Upper lobe of right lung (tissue), 1 donor: ENCODE results near the gene GRB2. TPM values are rescaled to one million over a fixed set of nuclear protein-coding genes. Genes with fewer than 3 reads are reported as not detected.

Experiments used
- ATAC-seq: fragments of 200-7000 bp; cut with Tn5 transposase; one replicate; pipeline ENCODE4 v1.9.1; 2020; ENCODE audit warnings: mild to moderate bottlenecking, moderate library complexity
- DNase-seq: peaks from one replicate; pipeline ENCODE4 v3.0.0-alpha.2; 2020
- H3K27ac ChIP-seq: fragments of 200-600 bp; one replicate; pipeline ENCODE4 v1.8.0; 2022
- H3K27me3 ChIP-seq: fragments of 200-600 bp; one replicate; pipeline ENCODE4 v1.8.0; 2022; ENCODE audit warnings: mild to moderate bottlenecking
- H3K36me3 ChIP-seq: fragments of 200-600 bp; one replicate; pipeline ENCODE4 v1.8.0; 2022
- H3K4me1 ChIP-seq: fragments of 200-600 bp; one replicate; pipeline ENCODE4 v1.8.0; 2022
- H3K4me3 ChIP-seq: fragments of 200-600 bp; one replicate; pipeline ENCODE4 v1.8.0; 2022; ENCODE audit warnings: mild to moderate bottlenecking
- H3K9me3 ChIP-seq: fragments of 200-600 bp; one replicate; pipeline ENCODE4 v1.8.0; 2022
- intact Hi-C: fragments of 100-400 bp; cut with DNase I; formaldehyde crosslinking; loops from one replicate; pipeline ENCODE4 v1.11.0; 2022
- total RNA-seq: library from RNA; stranded (reverse); fragmentation: NEBNext Ultra II Directional; extraction: Animal tissue kit (Norgen Biotek cat#: 25700); gene quantifications from one replicate; pipeline ENCODE4 v1.2.1, GENCODE V29; 2021
- TF ChIP-seq, protein P1 (sequence below): fragments of 200-600 bp; IDR thresholded peaks from one replicate; pipeline ENCODE4 v1.8.0; 2022; ENCODE audit warnings: antibody characterized with exemption
- donor health status: DM: no; HTN: yes; CAD: no; lungs with severe emphysema.

GRB2 gene
- total RNA-seq, 1 donor from 2014 or later: 139 TPM

DNA sequence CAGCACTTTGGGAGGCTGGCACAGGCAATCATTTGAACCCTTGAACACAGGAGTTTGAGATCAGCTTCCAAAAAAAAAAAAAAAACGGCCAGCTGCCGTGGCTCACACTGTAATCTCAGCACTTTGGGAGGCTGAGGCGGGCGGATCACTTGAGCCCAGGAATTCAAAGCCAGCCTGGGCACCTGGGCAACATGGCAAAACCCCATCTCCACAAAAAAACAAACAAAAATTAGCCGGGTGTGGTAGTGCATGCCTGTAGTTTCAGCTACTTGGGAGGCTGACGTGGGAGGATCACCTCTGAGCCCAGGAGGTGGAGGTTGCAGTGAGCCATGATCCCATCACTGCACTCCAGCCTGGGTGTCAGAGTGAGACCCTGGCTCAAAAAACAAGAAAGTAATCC is 39.0 kb downstream of the GRB2 start:
- H3K9me3 ChIP-seq: no peaks in the 10 kb centered on the region
- no peaks in the 10 kb centered on the region for H3K36me3 ChIP-seq
- H3K4me3 ChIP-seq: no peak overlapping the region
- TF ChIP-seq, protein P1, sequence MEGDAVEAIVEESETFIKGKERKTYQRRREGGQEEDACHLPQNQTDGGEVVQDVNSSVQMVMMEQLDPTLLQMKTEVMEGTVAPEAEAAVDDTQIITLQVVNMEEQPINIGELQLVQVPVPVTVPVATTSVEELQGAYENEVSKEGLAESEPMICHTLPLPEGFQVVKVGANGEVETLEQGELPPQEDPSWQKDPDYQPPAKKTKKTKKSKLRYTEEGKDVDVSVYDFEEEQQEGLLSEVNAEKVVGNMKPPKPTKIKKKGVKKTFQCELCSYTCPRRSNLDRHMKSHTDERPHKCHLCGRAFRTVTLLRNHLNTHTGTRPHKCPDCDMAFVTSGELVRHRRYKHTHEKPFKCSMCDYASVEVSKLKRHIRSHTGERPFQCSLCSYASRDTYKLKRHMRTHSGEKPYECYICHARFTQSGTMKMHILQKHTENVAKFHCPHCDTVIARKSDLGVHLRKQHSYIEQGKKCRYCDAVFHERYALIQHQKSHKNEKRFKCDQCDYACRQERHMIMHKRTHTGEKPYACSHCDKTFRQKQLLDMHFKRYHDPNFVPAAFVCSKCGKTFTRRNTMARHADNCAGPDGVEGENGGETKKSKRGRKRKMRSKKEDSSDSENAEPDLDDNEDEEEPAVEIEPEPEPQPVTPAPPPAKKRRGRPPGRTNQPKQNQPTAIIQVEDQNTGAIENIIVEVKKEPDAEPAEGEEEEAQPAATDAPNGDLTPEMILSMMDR: no peak
- no peak for DNase-seq
- no peak for ATAC-seq
- H3K27ac ChIP-seq: no peak overlapping the region
- intact Hi-C loops: no loop called here
- H3K27me3 ChIP-seq: no peaks in the 10 kb centered on the region
- peaks cover 67% of the 10 kb centered on the region for H3K4me1 ChIP-seq

DNA sequence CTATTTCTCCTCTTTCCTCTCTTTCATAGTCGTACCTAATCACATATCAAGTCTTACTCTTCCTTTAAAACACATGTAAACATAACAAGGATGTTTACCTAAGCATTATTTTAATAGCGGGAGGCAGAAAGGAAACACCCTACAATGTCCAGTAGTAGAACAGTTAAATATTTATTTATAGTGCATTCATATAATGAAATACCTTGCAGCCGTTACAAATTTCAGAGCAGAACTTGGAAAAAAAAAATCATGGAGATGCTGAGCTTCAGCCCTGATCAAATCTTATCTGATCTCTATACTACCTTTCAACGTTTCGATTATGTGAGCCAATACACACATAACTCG is 39.6 kb downstream of the GRB2 start:
- no peak overlapping the region for H3K27ac ChIP-seq
- peak overlapping the region; percentile 1 for H3K4me3 ChIP-seq
- H3K9me3 ChIP-seq: no peaks in the 10 kb centered on the region
- no peaks in the 10 kb centered on the region for H3K27me3 ChIP-seq
- H3K4me1 ChIP-seq: peaks cover 72% of the 10 kb centered on the region
- ATAC-seq (no peak), DNase-seq (no peak)
- H3K36me3 ChIP-seq: no peaks in the 10 kb centered on the region
- intact Hi-C loops: no loop called here
- TF ChIP-seq, protein P1: no peak

DNA sequence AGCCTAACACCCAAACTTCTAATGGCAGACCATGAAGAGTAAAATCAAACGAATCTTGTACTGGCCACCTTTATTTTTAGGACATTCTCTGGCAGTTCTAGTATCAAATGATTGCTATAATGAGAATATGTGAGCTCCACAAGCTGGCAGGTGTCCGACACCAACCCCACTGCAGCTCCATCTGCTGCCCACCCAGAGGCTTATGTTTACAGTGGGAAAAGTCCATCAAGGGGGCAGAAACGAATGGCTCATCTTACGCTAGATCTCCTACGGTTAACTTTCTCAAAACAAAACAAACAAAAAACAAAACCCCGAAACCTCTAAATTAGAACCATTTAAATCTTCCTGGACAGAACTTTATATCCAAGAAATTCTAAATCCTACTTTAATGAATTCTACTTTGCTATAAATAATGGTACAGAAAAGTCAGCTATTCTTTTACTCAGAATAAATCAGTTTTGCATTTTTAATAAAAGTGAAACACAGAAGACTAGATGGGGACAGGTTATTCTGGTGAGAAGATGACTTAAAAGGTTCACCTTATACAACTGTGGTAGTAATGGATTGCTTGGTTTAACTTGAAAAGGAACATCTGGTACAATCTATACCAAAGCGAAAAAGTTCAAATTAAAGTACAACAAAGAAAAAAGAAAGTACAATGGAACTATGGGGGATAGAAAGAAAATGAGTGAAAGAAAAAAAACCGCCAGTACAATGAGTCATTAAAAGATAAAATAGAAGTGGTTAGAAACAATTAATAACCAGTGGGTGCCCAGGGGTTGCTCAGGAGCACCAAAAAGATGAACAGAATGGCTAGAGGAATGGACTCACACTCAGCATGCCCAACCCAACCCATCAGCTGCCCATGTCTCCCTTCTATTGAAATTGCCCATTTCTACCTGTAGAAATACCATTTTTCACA is 40.2 kb downstream of the GRB2 start:
- H3K27me3 ChIP-seq: no peaks in the 10 kb centered on the region
- no peak for ATAC-seq
- TF ChIP-seq, protein P1: no peak
- H3K27ac ChIP-seq: no peak overlapping the region
- intact Hi-C loops: no loop called here
- no peaks in the 10 kb centered on the region for H3K36me3 ChIP-seq
- H3K9me3 ChIP-seq: no peaks in the 10 kb centered on the region
- peaks cover 76% of the 10 kb centered on the region for H3K4me1 ChIP-seq
- H3K4me3 ChIP-seq: peak overlapping the region; percentile 1
- no peak for DNase-seq

DNA sequence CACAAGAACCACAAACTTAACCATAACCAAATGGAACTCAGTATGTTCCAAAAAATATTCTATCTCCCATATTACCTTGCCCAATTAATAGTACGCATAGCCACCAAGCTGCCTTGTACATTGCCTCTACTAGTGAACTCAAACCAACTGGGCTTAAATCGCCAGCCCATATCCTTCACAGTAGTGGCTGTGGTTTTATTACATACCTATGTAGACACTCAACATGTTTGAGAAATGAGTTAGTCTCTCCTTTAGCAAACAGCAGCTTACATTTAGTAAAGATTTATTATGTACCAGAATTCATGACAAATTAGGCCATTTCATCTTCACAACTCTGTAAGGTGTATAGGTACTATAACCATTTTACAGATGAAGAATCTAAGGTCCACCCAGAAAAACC is 41.4 kb downstream of the GRB2 start:
- TF ChIP-seq, protein P1: no peak
- H3K9me3 ChIP-seq: no peaks in the 10 kb centered on the region
- peaks cover 81% of the 10 kb centered on the region for H3K4me1 ChIP-seq
- ATAC-seq: peak; percentile 79
- DNase-seq: no peak
- intact Hi-C loops: no loop called here
- H3K27ac ChIP-seq: no peak overlapping the region
- no peak overlapping the region for H3K4me3 ChIP-seq
- no peaks in the 10 kb centered on the region for H3K36me3 ChIP-seq
- H3K27me3 ChIP-seq: no peaks in the 10 kb centered on the region

DNA sequence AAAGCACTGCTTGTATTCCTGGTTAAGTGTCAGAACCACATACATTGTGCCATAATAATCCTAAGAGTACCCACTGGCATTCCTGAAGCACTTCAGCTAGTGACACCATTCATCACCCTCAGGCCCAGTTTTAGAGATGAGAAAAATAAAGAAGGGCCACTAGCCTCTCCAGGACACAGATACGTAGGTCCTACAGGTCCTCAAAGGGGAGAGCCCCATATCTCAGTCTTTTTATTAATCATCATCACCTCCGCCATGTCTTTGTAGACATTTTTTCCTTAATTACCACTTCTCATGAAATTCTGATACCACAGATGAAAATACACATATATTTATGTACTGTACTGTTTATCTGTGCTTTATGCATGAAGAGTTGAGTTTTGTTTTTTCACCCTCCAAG is 43.5 kb downstream of the GRB2 start:
- DNase-seq: no peak
- H3K4me3 ChIP-seq: no peak overlapping the region
- TF ChIP-seq, protein P1: no peak
- H3K4me1 ChIP-seq: peaks cover 72% of the 10 kb centered on the region
- ATAC-seq: no peak
- intact Hi-C loops: no loop called here
- H3K27me3 ChIP-seq: no peaks in the 10 kb centered on the region
- H3K9me3 ChIP-seq: no peaks in the 10 kb centered on the region
- no peaks in the 10 kb centered on the region for H3K36me3 ChIP-seq
- H3K27ac ChIP-seq: no peak overlapping the region
